ENCODE results near the gene SUZ12.
"Not testable (repeated sequence)": the region's sequence is repeated elsewhere in the genome, so short reads cannot be mapped to it uniquely, and the experiment has no call there.

Gene SUZ12

GRCh38 chr17:31936615-31937609 is at the start of gene SUZ12:
TSS of gene SUZ12 (plus strand) at chr17:31937007. CDS start at chr17:31937247, 240 bp downstream.
- DNase-seq (ENCODE audit: low read depth in 2 of 2) = peak; percentile 79 to 85

DNA sequence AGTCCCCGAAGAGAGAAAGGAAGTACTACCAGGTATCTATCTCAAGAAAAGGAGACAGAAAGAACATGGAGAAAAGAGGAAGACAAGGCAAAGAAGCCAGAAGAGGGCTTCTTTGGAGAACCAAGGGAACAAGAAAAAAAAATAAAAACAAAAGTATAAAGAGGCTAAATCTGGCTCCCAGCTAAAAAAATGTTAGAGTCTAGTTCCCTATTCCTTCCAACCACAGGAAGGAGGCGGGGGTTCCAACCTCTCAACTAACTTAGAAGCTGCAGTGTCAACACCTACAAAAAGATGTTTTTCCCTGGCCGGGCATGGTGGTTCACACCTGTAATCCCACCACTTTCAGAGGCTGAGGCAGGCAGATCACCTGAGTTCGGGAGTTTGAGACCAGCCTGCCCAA is 48.7 kb upstream of the SUZ12 start:
- no peak for DNase-seq (ENCODE audit: low read depth in 2 of 2)

DNA sequence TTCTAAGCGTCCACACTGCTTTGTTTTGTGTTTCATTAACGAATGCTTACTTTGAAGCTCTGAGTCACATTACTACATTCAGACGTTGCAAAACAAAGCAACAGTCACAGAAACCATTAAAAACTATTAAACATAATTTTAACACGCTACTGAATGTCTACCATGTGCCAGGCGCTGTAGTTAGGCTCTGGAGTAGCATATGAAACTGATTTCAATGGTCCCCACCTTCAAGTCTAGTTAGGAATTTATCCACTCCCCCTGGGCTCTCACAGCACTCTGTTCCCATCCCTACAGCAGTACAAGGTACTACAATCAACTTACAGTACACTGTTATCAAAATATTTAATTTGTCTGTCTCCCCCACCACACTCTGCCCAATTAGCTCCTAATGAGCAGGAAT is 35.9 kb upstream of the SUZ12 start:
- DNase-seq (ENCODE audit: low read depth in 2 of 2) = no peak

DNA sequence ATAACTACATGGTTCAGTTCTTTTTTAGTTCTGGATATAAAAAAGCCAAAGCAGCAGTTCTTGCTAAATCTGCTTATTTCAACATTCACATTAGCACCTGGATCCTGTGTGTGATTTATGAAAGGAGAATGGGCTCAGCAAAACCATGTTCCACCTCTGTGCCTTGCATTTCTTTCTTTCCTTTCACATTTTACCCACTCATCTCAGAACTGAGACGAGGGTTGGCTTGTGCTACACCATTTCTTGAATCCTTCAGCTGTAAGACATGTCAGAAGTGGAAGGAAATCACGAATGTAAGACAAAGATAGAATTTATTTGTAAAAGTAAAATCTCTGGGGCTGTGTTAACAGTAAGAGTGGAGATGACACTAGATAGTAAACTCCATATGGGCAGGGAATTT is 34.1 kb upstream of the SUZ12 start:
- no peak for DNase-seq (ENCODE audit: low read depth in 2 of 2)

- DNase-seq (ENCODE audit: low read depth in 2 of 2) = no peak
Measured at GRCh38 chr17:31903401-31903800, 33.4 kb upstream of the SUZ12 start.

DNA sequence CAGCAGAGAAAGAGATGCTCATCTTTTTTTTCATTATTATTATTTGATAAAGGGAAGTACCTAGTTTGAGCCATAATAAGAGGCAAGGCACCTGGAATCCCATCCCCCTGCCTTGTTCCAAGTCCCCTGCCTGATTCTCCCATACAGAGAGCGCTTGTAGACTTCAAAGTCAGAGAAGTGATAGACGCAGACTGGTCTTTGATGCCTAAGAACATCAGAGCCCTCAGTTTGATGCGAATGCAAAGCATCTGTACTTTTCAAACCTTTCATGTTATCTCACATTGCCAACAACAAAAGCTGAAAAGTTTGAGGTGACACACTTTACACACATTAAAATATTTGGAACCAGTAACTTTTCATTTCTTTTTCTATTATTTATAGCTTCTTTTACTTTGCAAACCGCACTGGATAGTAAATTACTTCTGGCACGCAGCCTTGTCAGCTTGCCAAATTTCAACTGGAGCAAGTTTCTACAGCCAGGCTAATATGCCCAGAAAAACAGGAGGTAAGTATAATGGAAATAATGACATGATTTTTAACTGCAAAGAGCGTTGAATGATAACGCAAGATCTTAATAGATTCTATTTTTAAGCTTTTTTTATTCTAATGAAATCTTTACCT is 29.4 kb upstream of the SUZ12 start:
- no peak for DNase-seq (ENCODE audit: low read depth in 2 of 2)

DNA sequence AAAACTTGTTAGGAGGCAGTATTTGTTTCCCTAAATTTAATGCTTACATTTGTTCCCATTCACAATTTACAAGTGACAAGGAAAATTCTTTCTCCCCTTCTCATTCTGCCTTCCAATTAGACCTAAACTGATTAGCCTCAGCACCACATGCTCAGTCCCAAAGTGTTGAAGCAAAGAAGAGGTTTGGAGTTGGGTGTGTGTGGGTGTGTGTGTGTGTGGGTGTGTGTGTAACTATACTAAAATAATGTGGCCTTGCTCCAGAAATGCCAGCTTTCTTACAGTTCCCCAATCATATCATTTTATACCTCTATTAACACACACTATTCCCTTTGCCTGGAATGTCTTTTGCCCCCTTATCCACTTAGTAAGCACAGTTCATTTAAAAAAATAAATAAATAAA is 28.4 kb upstream of the SUZ12 start:
- DNase-seq (ENCODE audit: low read depth in 2 of 2) = no peak

DNA sequence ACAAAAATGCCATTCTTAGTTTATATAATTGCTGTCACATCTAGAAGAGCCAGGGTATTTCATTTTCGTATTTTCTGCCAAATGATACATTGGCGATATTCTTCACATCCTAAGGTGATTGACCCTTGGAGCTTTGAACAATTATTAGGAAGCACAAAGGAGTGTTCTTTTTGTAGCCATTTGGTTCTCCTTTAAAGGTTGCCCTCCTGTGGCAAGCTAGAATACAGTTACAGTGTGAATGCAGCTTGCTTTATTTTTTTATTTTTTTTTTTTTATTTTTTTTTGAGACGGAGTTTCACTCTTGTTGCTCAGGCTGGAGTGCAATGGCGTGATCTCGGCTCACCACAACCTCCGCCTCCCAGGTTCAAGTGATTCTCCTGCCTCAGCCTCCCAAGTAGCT is 24.1 kb upstream of the SUZ12 start:
- DNase-seq (ENCODE audit: low read depth in 2 of 2) = not testable (repeated sequence)

DNA sequence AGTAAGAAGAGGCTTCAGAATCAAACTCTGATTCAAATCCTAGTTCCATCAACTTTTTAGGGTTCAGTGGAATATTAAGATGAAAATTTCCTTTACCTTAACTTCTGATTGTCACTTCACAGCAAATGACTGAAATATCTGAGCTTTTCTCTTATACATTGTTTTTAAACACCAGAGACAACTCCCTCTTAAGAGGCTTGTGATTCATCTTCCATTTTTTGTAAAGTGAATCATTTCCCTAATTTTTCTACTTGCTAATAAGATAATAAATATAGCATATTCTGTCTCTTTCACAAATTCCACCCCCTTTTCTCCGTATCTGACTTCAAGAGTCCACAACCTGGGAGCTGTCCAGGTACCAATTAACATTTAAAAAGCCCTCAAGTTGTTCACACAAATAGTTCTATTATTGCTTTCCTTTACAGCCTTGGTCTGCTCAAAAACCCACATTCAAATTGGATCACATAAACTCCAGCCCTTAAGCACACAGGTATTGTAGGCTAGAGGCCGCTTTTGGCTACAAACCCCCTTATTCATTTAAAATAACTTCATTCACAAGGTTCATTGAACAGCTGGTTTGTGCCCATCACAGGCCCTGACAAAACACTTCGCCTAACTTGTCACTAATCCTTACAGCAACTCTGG is 21.2 kb upstream of the SUZ12 start:
- DNase-seq (ENCODE audit: low read depth in 2 of 2) = no peak

DNA sequence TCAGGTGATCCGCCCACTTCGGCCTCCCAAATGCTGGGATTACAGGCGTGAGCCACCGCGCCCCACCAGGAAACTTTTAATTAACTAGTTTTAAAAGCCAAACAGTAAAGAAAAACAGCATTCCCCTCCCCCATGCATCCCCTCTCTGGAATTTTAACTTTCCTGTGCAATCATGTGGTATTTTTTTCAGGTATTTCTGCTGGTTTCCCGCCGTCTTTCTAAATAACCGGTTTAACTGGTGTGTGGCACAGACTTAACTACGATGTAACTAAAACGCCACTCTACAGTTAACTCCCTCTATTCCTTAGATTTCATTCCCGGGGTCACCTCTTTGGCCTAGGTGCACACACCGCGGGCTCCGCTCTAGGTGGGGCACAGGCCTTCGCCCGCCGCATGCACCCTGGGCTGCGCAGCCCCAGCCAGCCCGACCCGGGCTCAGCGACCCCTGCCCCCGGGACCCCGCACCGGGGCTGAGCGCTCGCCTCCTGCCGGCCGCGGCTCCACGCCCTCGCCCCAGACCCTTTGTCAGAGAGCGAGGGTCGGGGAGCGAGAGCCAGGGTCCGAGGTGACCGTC is 20.2 kb upstream of the SUZ12 start:
- no peak for DNase-seq (ENCODE audit: low read depth in 2 of 2)

DNA sequence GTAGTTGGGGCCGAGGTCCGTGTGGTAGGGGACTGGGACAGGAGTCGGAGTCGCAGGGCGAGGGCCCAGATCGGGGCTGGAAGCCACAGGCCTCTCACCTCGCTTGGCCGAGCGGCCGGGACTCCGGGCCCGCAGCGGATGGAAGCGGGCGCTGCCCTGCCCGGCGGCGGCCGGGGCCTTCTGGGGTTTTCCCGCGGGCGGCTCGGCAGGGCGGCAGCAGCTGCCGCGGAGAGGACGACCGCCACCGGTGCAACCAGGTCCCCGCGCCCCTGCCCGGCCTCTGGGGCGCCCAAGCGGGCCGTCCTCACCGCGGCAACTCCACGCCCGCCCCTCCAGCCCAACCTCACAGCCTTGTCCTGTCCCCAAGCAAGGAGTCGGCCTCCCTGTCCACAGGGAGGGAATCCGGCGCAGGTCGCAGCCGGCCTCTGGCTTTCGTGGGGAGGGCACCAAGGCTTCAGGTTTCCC is 19.7 kb upstream of the SUZ12 start:
- DNase-seq (ENCODE audit: low read depth in 2 of 2) = no peak

DNA sequence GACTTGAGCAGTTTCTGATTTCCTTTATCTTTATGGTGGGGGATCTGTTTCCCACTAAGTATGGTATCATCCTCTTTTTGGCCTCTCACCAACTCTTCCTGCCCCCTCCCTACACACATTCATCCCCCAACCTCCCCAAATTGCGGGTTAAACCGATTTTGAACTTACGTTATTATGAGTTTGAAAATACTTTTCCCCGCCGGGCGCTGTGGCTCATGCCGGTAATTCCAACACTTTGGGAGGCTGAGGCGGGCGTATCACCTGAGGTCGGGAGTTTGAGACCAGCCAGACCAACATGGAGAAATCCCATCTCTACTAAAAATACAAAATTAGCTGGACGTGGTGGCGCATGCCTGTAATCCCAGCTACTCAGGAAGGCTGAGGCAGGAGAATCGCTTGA is 19.1 kb upstream of the SUZ12 start:
- not testable (repeated sequence) for DNase-seq (ENCODE audit: low read depth in 2 of 2)

DNA sequence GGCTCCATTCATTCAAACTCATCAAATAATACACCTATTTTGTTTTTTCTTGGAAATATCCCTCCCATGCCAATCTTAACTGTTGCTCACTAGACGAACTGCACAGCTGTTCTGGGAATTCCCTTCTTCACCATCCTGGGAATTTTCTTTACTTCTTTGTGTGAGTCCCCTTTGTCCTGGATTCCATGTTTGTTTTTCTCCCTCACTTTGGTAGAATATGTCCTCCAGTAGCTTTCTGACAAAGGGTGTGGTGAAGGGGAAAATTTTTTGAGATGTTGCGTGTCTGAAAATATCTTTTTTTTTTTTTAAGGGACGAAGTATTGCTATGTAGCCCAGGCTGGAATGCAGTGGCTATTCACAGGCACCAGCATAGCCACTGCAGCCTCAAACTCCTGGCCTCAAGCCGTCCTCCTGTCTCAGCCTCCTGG is 18.1 kb upstream of the SUZ12 start:
- DNase-seq (ENCODE audit: low read depth in 2 of 2) = no peak

DNA sequence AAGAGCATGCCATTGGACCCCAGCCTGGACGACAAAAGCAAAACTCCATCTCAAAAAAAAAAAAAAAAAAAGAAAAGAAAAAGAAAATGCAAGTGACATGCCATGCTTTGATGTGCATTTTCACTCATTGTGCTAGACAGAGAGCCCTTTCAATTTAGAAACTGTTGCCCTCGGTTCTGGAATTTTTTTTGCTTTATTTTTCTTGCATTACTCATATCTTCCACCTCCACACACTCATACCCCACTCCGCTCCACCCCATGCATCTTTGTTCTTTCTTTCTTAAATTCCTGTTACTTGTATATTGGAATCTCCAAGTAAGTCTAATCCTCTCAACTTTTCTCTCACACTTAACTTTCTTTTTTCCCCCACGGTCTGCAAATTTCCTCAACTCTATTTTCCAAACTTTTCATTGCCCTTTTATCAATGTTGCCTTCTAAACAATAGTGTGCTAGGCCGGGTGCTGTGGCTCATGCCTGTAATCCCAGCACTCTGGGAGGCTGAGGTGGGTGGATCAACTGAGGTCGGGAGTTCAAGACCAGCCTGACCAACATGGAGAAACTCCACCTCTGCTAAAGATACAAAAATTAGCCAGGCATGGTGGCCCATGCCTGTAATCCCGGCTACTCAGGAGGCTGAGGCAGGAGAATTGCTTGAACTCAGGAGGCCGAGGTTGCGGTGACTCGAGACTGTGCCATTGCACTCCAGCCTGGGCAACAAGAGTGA is 16.8 kb upstream of the SUZ12 start:
- DNase-seq (ENCODE audit: low read depth in 2 of 2) = no peak

DNA sequence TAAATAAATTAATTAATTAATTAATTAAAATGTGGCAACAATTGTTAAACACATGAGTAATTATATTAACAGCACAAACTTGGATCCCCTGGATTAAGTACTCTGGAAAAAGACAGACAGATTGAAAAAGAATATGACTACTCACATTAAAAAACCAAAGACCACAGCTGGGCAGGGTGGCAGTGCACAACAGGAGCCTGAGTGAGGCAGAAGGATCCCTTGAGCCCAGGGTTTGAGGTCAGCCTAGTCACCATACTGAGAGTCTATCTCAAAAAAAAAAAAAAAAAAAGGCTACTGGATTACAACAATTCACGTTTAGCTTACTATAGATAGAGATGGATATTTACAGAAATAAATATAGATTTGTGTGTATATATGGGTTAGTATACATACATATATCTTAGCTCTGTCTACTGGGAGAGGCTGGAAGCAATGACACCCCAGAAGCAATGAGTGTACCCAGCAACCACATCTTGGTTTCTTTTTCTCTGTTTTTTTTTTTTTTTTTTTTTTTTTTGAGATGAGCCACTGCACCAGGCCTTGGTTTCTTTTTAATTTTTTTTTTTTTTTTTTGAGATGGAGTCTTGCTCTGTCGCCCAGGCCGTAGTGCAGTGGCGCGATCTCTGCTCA is 10.6 kb upstream of the SUZ12 start:
- peak in 1 of 2 donors; percentile 3 for DNase-seq (ENCODE audit: low read depth in 2 of 2)

- no peak for DNase-seq (ENCODE audit: low read depth in 2 of 2)
Measured at GRCh38 chr17:31931756-31932155, 5.1 kb upstream of the SUZ12 start.

DNA sequence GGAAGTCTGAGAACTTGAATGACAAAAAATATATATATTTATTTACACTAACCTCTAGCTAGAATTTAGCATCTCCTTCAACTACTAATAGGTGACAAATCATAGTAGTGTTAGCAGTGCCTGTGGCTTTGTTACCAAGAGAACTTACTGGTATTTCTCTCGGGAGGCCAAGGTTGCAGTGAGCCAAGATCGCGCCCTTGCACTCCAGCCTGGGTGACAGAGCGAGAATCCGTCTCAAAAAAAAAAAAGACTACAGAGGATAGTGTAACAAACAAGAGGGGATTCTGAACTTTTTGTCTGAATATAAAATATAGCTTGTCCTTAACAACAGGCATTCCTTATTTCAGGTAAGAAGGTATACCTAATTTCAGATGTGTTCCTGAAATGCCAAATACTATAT is 1.3 kb upstream of the SUZ12 start:
- no peak for DNase-seq (ENCODE audit: low read depth in 2 of 2)

- not testable (repeated sequence) for DNase-seq (ENCODE audit: low read depth in 2 of 2)
Measured at GRCh38 chr17:31937926-31938641, 1.3 kb downstream of the SUZ12 start.

DNA sequence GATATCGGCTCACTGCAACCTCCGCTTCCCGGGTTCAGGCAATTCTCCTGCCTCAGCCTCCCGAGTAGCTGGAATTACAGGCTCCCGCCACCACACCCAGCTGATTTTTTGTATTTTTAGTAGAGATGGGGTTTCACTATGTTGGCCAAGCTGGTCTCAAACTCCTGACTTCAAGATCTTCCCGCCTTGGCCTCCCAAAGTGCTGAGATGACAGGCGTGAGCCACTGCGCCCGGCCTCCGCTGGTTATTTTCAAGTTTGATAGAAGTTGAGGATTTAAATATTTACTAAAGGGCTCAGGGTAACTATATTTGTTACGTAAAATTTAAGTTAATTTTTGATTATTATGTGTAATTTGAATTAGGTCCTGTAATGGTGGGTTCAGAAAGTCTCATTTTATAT is 5.1 kb downstream of the SUZ12 start:
- not testable (repeated sequence) for DNase-seq (ENCODE audit: low read depth in 2 of 2)

GRCh38 chr17:31942396-31942795 is 5.6 kb downstream of the SUZ12 start:
- not testable (repeated sequence) for DNase-seq (ENCODE audit: low read depth in 2 of 2)
